ENCODE measurements around the gene ADARB2. TPM values are rescaled to one million over a fixed set of nuclear protein-coding genes. Genes with fewer than 3 reads are reported as not detected.

The ADARB2 gene
- total and polyA plus RNA-seq, 2 experiments from 2014 or later, result 2.0 to 5.0 TPM

GRCh38 chr10:1654247-1654646 lies 83.1 kb downstream of the ADARB2 start (continued):
- TF ChIP-seq ETS1 (IDR thresholded peaks at IDR 0.05) (no peak), POLR2AphosphoS5 (IDR thresholded peaks at IDR 0.05; ENCODE audit: low read depth) (no peak), EZH2 (IDR thresholded peaks at IDR 0.05; ENCODE audit: low read depth, unreplicated experiment) (no peak), REST (IDR thresholded peaks at IDR 0.05; ENCODE audit: unreplicated experiment) (no peak), CTCF (conservative IDR thresholded peaks at IDR 0.05; ENCODE audit: low read depth in 2 of 2) (no peak)

- Histone ChIP-seq H3K27ac (ENCODE audit: low read depth) (no peak overlapping the region), H3K4me3 (no peak overlapping the region), H3K4me1 (ENCODE audit: insufficient read depth) (peaks cover 1% of the 10 kb centered on the region; the same call in 1 of the 2 replicates), H3K27me3 (ENCODE audit: insufficient read depth) (no peaks in the 10 kb centered on the region), H3F3A (replicated peaks; ENCODE audit: low read depth) (no peaks in the 10 kb centered on the region), H2AFZ (no peak overlapping the region), H3K4me2 (no peak overlapping the region), H3K79me2 (replicated peaks; ENCODE audit: insufficient read depth) (no peaks in the 10 kb centered on the region), H4K20me1 (replicated peaks; ENCODE audit: insufficient read depth) (no peaks in the 10 kb centered on the region), H3K9me2 (ENCODE audit: insufficient read depth) (no peaks in the 10 kb centered on the region), H3K36me3 (ENCODE audit: insufficient read depth) (no peaks in the 10 kb centered on the region)
- peaks cover 3% of the 10 kb centered on the region for H3K27me3 Mint-ChIP-seq (ENCODE audit: insufficient read depth, low read depth, poor library complexity)
- H3K9me3 Mint-ChIP-seq, result no peaks in the 10 kb centered on the region
- H3K36me3 Mint-ChIP-seq (ENCODE audit: low read depth), result no peaks in the 10 kb centered on the region; the same call in 2 of the 3 replicates
- no peak overlapping the region for H3K27ac Mint-ChIP-seq
- ATAC-seq (no peak), DNase-seq (ENCODE audit: low spot score) (no peak)
- H3K4me3 Mint-ChIP-seq, result no peak overlapping the region
- peaks cover 7% of the 10 kb centered on the region for H3K4me1 Mint-ChIP-seq
- TF ChIP-seq ETS1 (IDR thresholded peaks at IDR 0.05) (no peak), POLR2AphosphoS5 (IDR thresholded peaks at IDR 0.05; ENCODE audit: low read depth) (no peak), ZNF114 (CRISPR knock-in tag; IDR thresholded peaks at IDR 0.05) (no peak), EZH2 (IDR thresholded peaks at IDR 0.05; ENCODE audit: low read depth, unreplicated experiment) (no peak), REST (IDR thresholded peaks at IDR 0.05; ENCODE audit: unreplicated experiment) (no peak), CTCF (conservative IDR thresholded peaks at IDR 0.05; ENCODE audit: low read depth in 2 of 2) (no peak), STAT1 (IDR thresholded peaks at IDR 0.05; ENCODE audit: unreplicated experiment) (no peak), CREB1 (CRISPR knock-in tag; IDR thresholded peaks at IDR 0.05; ENCODE audit: low read depth) (no peak), JUNB (IDR thresholded peaks at IDR 0.05; ENCODE audit: unreplicated experiment) (no peak)
Measured at GRCh38 chr10:1653321-1653720, 84.0 kb downstream of the ADARB2 start.
